Esophagus muscularis mucosa (tissue), 4 donors: ENCODE results near the gene ZNF280A. TPM values are rescaled to one million over a fixed set of nuclear protein-coding genes. Genes with fewer than 3 reads are reported as not detected.

Source experiments
- DNase-seq: peaks from one replicate; pipeline ENCODE4 v3.0.0-alpha.2; 2017; ENCODE audit errors: extremely low spot score
- H3K27ac ChIP-seq, 4 donors: fragments of 200-600 bp; sonication (generic); replicated peaks in 1 of 4; 1 replicate in 3 of 4; 2 replicates in 1 of 4; pipeline ENCODE4 v1.5.1; 2016 to 2019; ENCODE audit warnings: mild to moderate bottlenecking in 1 of 4
- H3K27me3 ChIP-seq, 4 donors: fragments of 200-600 bp; sonication (generic); one replicate each; pipeline versions ENCODE4 v1.5.1 to v1.6.0; 2016 to 2019
- H3K36me3 ChIP-seq, 4 donors: fragments of 200-600 bp; sonication (generic); one replicate each; pipeline ENCODE4 v1.5.1; 2016 to 2019
- H3K4me1 ChIP-seq, 4 donors: fragments of 200-600 bp; sonication (generic); one replicate each; pipeline ENCODE4 v1.5.1; 2016 to 2019
- H3K4me3 ChIP-seq, 4 donors: fragments of 200-600 bp; sonication (generic); 1 replicate in 2 of 4; 2 replicates in 2 of 4; pipeline ENCODE4 v1.5.1; 2016 to 2019; ENCODE audit warnings: mild to moderate bottlenecking in 4 of 4, moderate library complexity in 1 of 4
- H3K9me3 ChIP-seq, 4 donors: fragments of 200-600 bp; sonication (generic); 1 replicate in 3 of 4; 2 replicates in 1 of 4; pipeline ENCODE4 v1.5.1; 2016 to 2019
- EP300 ChIP-seq: sonication (generic); formaldehyde crosslinking; IDR thresholded peaks from one replicate; pipeline ENCODE4 v1.6.1; 2017; ENCODE audit warnings: antibody characterized with exemption
- POLR2A ChIP-seq: fragments of 450-650 bp; IDR thresholded peaks from one replicate; pipeline ENCODE4 v1.6.1; 2017; ENCODE audit warnings: antibody characterized with exemption, moderate library complexity, mild to moderate bottlenecking, low read depth
- POLR2AphosphoS5 ChIP-seq, 2 donors: sonication (generic); formaldehyde crosslinking; IDR thresholded peaks; one replicate each; pipeline ENCODE4 v1.6.1; 2017; ENCODE audit warnings: antibody characterized with exemption in 2 of 2
- WGBS: methylation state at CpG from one replicate; pipeline ENCODE4 v1.1.5; 2018; 5-methylcytosine and 5-hydroxymethylcytosine counted together
- intact Hi-C: fragments of 100-400 bp; cut with DNase I; formaldehyde crosslinking; loops from one replicate; pipeline ENCODE4 v1.15.1; 2023
- total RNA-seq, 4 donors: library from RNA; depleted of rRNA; stranded (reverse); fragments of >200 nt; gene quantifications; one replicate each; pipeline versions ENCODE4 v1.1.0 to v1.2.1, GENCODE V29; 2016
- TF ChIP-seq, protein P1 (sequence below), 3 experiments: fragments of 200-600 bp in 2 of 3; fragments of 450-650 bp in 1 of 3; sonication (generic) in 2 of 3; IDR thresholded peaks; one replicate each; pipeline ENCODE4 v1.5.1; 2017 to 2019; ENCODE audit warnings: antibody characterized with exemption in 3 of 3, mild to moderate bottlenecking in 2 of 3, moderate library complexity in 1 of 3

Gene ZNF280A, protein sequence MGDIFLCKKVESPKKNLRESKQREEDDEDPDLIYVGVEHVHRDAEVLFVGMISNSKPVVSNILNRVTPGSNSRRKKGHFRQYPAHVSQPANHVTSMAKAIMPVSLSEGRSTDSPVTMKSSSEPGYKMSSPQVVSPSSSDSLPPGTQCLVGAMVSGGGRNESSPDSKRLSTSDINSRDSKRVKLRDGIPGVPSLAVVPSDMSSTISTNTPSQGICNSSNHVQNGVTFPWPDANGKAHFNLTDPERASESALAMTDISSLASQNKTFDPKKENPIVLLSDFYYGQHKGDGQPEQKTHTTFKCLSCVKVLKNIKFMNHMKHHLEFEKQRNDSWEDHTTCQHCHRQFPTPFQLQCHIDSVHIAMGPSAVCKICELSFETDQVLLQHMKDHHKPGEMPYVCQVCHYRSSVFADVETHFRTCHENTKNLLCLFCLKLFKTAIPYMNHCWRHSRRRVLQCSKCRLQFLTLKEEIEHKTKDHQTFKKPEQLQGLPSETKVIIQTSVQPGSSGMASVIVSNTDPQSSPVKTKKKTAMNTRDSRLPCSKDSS
- total RNA-seq, result not detected

DNA sequence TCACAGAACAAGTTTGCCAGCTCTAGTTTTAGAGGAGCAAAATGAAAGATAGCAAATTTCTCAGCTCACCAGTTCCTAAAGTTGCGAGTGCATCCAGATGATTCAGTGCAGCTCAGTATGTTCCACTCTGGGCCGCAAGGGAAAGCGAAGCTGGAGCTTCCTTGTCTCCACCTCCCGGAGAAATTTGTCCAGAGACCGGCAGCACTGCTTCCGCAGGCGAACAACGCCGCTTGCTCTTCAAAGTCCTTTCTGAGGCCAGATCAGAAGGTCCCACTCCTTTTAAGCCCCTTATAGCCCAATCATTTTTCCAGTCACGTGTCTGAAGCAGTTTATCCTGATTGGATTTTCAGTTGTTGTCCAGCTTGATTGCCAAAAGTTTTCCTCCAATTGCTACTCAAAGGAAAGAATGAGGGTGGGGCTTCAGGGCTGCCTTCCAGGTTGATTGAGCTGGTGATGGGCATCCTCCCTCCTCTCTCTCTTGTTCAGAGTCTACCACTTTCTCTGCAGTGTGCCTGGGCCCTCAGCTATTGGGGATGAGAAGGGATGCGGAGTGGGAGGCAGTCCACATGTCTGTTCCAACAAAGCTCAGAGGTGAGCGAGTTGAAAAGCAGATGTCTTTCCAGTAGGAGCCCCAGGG is at the start of gene ZNF280A:
TSS of gene ZNF280A (minus strand) at position 251 of the 637 bp plus-strand sequence. CDS start 4,640 bp downstream, outside the sequence.
- Histone ChIP-seq H3K27me3 (peaks cover 0 to 54% (median 0%) of the 10 kb centered on the region in 4 donors), H3K36me3 (no peaks in the 10 kb centered on the region), H3K9me3 (no peaks in the 10 kb centered on the region), H3K4me3 (no peak within 1 kb of the TSS), H3K27ac (no peak within 1 kb of the TSS), H3K4me1 (no peaks in the 10 kb centered on the region)
- DNase-seq, result no peak
- 59% methylated on average over 10 of the region's 12 CpGs for WGBS
- intact Hi-C loops, result no loop called here
- TF ChIP-seq, protein P1, sequence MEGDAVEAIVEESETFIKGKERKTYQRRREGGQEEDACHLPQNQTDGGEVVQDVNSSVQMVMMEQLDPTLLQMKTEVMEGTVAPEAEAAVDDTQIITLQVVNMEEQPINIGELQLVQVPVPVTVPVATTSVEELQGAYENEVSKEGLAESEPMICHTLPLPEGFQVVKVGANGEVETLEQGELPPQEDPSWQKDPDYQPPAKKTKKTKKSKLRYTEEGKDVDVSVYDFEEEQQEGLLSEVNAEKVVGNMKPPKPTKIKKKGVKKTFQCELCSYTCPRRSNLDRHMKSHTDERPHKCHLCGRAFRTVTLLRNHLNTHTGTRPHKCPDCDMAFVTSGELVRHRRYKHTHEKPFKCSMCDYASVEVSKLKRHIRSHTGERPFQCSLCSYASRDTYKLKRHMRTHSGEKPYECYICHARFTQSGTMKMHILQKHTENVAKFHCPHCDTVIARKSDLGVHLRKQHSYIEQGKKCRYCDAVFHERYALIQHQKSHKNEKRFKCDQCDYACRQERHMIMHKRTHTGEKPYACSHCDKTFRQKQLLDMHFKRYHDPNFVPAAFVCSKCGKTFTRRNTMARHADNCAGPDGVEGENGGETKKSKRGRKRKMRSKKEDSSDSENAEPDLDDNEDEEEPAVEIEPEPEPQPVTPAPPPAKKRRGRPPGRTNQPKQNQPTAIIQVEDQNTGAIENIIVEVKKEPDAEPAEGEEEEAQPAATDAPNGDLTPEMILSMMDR (IDR thresholded peaks at IDR 0.05), result no peak

DNA sequence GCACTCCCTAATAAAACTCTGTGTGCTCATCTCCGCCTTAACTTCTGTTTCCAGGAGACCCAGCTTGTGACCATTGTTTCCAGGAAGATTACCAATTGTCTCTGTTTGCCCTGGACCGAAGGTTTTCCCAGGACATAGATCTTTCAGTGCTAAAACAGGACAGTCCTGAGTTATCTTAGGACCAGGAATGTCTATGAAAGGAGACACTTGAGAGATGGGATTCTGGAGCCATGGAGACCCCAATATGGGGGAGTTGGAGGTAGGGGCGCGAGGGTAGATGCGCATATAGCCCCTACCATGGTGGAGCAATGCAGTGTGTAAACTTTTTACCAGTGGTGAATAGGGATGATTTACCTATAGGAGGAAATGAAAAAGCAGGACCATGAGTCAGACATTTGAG is 49.1 kb upstream of the ZNF280A start:
- Histone ChIP-seq H3K27ac (no peak overlapping the region), H3K27me3 (peaks cover 0 to 38% (median 3%) of the 10 kb centered on the region in 4 donors), H3K9me3 (peaks cover 0 to 6% (median 3%) of the 10 kb centered on the region in 4 donors), H3K4me3 (no peak overlapping the region), H3K4me1 (no peaks in the 10 kb centered on the region), H3K36me3 (no peaks in the 10 kb centered on the region)
- no peak for DNase-seq
- 93% methylated on average over 5 of the region's 5 CpGs for WGBS
- no peak for TF ChIP-seq POLR2A
- TF ChIP-seq, protein P1 (IDR thresholded peaks at IDR 0.05), result no peak
- TF ChIP-seq EP300, result no peak
- TF ChIP-seq POLR2AphosphoS5 (IDR thresholded peaks at IDR 0.05), result no peak
- intact Hi-C loops, result no loop called here

DNA sequence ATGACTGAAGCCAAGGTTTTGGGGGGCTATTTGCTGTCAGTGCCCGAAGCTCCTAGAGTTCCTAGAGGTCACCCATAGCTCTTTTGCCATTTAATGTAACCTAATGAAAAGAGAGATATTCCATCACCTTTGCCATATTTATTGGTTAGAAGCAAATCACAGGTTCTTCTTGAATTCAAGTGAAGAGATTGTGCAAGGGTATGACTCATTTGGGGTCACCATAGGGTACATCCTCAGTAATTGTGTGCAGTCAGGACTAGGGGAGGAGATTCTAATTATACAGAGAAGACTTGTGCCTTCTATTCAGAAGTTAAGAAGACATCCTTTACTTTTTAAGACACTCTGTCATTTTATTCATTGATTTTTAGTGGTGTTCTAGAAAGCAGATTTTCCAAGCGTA is 45.9 kb upstream of the ZNF280A start:
- no peak for TF ChIP-seq POLR2A
- TF ChIP-seq POLR2AphosphoS5 (IDR thresholded peaks at IDR 0.05), result no peak
- TF ChIP-seq, protein P1 (IDR thresholded peaks at IDR 0.05), result no peak
- TF ChIP-seq EP300, result no peak
- Histone ChIP-seq H3K27ac (no peak overlapping the region), H3K27me3 (peaks cover 0 to 29% (median 3%) of the 10 kb centered on the region in 4 donors), H3K4me1 (no peaks in the 10 kb centered on the region), H3K36me3 (no peaks in the 10 kb centered on the region), H3K4me3 (no peak overlapping the region), H3K9me3 (peaks cover 0 to 6% (median 3%) of the 10 kb centered on the region in 4 donors)
- no peak for DNase-seq
- WGBS, result 88% methylated on average over 2 of the region's 2 CpGs
- intact Hi-C loops, result no loop called here

DNA sequence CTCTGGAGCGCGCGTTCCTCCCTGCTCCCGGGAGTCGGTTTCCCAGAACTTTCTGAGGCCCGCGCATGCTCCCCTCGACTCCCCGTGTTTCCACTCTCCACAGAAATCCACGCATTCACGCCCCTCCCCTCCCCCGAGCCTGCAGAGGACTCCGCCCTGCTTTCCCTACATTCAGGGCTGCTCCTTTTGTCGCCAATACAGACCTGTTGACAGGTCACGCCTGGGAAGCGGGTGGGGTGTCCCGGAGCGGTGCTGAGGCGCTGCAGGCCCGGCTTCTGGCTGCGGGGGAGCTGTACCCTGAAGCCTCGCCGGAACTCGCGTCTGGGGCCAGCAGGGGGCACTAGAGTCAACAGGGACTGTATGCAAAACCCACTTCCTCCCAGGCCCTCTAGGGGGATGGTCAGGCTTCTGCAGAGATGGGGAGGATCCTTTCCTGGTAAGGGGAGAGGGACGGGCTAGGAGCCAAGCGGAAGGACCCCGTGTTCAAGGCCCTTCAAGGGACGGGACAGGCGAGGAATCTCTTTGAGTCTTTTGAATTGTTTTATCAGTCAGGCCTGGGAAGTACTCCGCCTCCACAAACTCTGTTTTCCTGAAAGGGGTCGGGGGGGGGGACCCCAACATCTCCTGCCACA is 39.0 kb upstream of the ZNF280A start, which contains the start of gene PRAME:
TSS of gene PRAME (minus strand) at position 294 of the 632 bp plus-strand sequence. CDS start 2,433 bp downstream, outside the sequence.
- no peak for TF ChIP-seq POLR2AphosphoS5 (IDR thresholded peaks at IDR 0.05)
- TF ChIP-seq, protein P1 (IDR thresholded peaks at IDR 0.05), result peak in 1 of 3 experiments; percentile 23

More for the DNA sequence above, 39.0 kb upstream of the ZNF280A start, which contains the start of gene PRAME:
- peaks cover 0 to 11% (median 0%) of the 10 kb centered on the region in 4 donors for H3K27me3 ChIP-seq
- H3K4me3 ChIP-seq, result no peak within 1 kb of the TSS
- no peak within 1 kb of the TSS for H3K27ac ChIP-seq
- no peaks in the 10 kb centered on the region for H3K4me1 ChIP-seq
- DNase-seq, result no peak
- whole genome bisulfite sequencing, result 76% methylated on average over 25 of the region's 32 CpGs
- no peaks in the 10 kb centered on the region for H3K36me3 ChIP-seq
- H3K9me3 ChIP-seq, result no peaks in the 10 kb centered on the region
- intact Hi-C loops, result no loop called here
